IPS-11a (cell line): ENCODE data around the gene USP17L11.
"Not testable (repeated sequence)": the region's sequence is repeated elsewhere in the genome, so short reads cannot be mapped to it uniquely, and the experiment has no call there.

Experiments used
- H3K4me3 ChIP-seq: one replicate; pipeline ENCODE4 v1.5.1; 2013; ENCODE audit warnings: low read depth, low read length, control low read depth

Gene USP17L11

GRCh38 chr4:9215105-9215504 lies at the start of gene USP17L11:
USP17L11 (plus strand) TSS chr4:9215405; CDS start chr4:9215405, 0 bp downstream.
- not testable (repeated sequence) for H3K4me3 ChIP-seq

DNA sequence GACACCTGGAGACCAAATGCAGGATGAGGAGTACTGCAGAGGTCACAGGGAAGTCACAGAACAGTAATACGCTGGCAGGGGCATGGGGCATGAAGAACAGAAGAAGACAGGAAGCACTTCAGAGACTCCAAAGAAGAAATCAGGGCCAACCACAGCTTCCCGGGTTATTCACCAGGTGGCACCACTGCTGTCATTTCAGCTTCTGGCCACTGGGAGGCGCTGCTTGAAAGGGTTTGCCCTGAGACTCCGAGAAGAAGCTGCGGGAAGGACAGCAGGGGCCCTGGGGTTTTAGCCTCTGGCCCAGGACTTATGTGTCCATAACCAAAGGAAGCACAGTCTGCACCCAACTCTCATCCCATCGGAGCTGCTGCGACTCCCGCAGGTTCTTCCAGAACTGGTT lies 49.2 kb upstream of the USP17L11 start:
- H3K4me3 ChIP-seq: not testable (repeated sequence)

GRCh38 chr4:9169791-9170459 lies 45.3 kb upstream of the USP17L11 start, which contains the start of gene FAM90A26:
FAM90A26 (plus strand) TSS chr4:9170409; CDS start chr4:9173173, 2,764 bp downstream.
- not testable (repeated sequence) for H3K4me3 ChIP-seq

DNA sequence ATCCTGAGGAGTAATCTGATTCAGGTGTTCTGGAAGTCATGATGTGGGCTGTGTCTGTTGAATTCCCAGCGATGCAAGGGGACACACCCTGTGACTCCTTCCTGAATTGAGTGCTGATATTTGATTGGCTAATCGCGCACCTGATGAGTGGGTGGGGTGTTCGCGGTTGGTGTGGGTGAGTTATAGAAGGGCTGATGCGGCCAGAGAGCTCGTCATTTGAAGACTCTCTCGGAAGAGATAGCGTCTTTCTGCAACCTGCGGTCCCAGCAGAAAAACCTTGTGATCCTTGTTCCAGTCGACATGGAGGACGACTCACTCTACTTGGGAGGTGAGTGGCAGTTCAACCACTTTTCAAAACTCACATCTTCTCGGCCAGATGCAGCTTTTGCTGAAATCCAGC lies 4.8 kb upstream of the USP17L11 start, which contains the start of gene USP17L10:
Gene USP17L10, plus strand, starts transcription at position 301 of the 400 bp plus-strand sequence. Its CDS starts 0 bp downstream, at position 301.
- H3K4me3 ChIP-seq: not testable (repeated sequence)

DNA sequence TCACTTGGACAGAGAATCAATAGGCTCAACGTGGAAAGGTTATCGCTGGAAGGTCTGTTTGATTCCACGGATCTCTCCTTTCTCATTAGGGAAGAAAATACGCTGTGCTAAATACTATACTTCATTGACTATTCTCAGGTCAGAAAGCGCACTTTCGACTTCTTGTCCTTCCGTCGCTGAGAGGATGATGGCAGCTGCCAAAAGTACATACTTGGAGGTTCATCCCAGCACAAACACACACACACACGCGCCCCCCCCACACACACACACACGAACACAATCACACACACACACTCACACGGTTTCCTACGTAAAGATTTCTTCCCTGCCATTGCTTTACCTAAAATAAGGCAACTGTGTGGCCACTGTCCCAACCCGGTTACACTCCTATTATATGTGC lies 504 bp upstream of the USP17L11 start:
- not testable (repeated sequence) for H3K4me3 ChIP-seq

GRCh38 chr4:9219852-9220251 lies 4.6 kb downstream of the USP17L11 start, which contains the start of gene USP17L12:
USP17L12 (plus strand) TSS chr4:9220152; CDS start chr4:9220152, 0 bp downstream.
- H3K4me3 ChIP-seq: not testable (repeated sequence)

GRCh38 chr4:9224596-9224995 lies 9.4 kb downstream of the USP17L11 start, which contains the start of gene USP17L13:
USP17L13 (plus strand) TSS chr4:9224896; CDS start chr4:9224896, 0 bp downstream.
- H3K4me3 ChIP-seq: not testable (repeated sequence)

GRCh38 chr4:9230249-9230648 lies 15.0 kb downstream of the USP17L11 start:
- not testable (repeated sequence) for H3K4me3 ChIP-seq

- not testable (repeated sequence) for H3K4me3 ChIP-seq
These were observed 18.9 kb downstream of the USP17L11 start, which contains the start of gene USP17L15 for GRCh38 chr4:9234085-9234484. USP17L15 (plus strand) TSS chr4:9234385; CDS start chr4:9234385, 0 bp downstream.

- not testable (repeated sequence) for H3K4me3 ChIP-seq
These were observed 23.3 kb downstream of the USP17L11 start for GRCh38 chr4:9238461-9238860.

GRCh38 chr4:9243579-9243978 lies 28.4 kb downstream of the USP17L11 start, which contains the start of gene USP17L17:
USP17L17 (plus strand) TSS chr4:9243879; CDS start chr4:9243879, 0 bp downstream.
- not testable (repeated sequence) for H3K4me3 ChIP-seq

DNA sequence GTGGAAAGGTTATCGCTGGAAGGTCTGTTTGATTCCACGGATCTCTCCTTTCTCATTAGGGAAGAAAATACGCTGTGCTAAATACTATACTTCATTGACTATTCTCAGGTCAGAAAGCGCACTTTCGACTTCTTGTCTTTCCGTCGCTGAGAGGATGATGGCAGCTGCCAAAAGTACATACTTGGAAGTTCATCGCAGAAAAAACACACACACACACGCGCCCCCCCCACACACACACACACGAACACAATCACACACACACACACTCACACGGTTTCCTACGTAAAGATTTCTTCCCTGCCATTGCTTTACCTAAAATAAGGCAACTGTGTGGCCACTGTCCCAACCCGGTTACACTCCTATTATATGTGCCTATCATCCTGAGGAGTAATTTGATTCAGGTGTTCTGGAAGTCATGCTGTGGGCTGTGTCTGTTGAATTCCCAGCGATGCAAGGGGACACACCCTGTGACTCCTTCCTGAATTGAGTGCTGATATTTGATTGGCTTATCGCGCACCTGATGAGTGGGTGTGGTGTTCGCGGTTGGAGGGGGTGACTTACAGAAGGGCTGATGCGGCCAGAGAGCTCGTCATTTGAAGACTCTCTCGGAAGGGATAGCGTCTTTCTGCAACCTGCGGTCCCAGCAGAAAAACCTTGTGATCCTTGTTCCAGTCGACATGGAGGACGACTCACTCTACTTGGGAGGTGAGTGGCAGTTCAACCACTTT lies 32.9 kb downstream of the USP17L11 start, which contains the start of gene USP17L18:
Gene USP17L18, plus strand, starts transcription at position 678 of the 728 bp plus-strand sequence. Its CDS starts 0 bp downstream, at position 678.
- H3K4me3 ChIP-seq: not testable (repeated sequence)

DNA sequence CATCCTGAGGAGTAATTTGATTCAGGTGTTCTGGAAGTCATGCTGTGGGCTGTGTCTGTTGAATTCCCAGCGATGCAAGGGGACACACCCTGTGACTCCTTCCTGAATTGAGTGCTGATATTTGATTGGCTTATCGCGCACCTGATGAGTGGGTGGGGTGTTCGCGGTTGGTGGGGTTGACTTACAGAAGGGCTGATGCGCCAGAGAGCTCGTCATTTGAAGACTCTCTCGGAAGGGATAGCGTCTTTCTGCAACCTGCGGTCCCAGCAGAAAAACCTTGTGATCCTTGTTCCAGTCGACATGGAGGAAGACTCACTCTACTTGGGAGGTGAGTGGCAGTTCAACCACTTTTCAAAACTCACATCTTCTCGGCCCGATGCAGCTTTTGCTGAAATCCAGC lies 37.9 kb downstream of the USP17L11 start, which contains the start of gene USP17L19:
Gene USP17L19, plus strand, starts transcription at position 301 of the 400 bp plus-strand sequence. Its CDS starts 0 bp downstream, at position 301.
- not testable (repeated sequence) for H3K4me3 ChIP-seq

DNA sequence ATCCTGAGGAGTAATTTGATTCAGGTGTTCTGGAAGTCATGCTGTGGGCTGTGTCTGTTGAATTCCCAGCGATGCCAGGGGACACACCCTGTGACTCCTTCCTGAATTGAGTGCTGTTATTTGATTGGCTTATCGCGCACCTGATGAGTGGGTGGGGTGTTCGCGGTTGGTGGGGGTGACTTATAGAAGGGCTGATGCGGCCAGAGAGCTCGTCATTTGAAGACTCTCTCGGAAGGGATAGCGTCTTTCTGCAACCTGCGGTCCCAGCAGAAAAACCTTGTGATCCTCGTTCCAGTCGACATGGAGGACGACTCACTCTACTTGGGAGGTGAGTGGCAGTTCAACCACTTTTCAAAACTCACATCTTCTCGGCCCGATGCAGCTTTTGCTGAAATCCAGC lies 42.6 kb downstream of the USP17L11 start, which contains the start of gene USP17L20:
Gene USP17L20, plus strand, starts transcription at position 301 of the 400 bp plus-strand sequence. Its CDS starts 0 bp downstream, at position 301.
- not testable (repeated sequence) for H3K4me3 ChIP-seq

DNA sequence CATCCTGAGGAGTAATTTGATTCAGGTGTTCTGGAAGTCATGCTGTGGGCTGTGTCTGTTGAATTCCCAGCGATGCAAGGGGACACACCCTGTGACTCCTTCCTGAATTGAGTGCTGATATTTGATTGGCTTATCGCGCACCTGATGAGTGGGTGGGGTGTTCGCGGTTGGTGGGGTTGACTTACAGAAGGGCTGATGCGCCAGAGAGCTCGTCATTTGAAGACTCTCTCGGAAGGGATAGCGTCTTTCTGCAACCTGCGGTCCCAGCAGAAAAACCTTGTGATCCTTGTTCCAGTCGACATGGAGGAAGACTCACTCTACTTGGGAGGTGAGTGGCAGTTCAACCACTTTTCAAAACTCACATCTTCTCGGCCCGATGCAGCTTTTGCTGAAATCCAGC lies 47.4 kb downstream of the USP17L11 start, which contains the start of gene USP17L21:
Gene USP17L21, plus strand, starts transcription at position 301 of the 400 bp plus-strand sequence. Its CDS starts 0 bp downstream, at position 301.
- H3K4me3 ChIP-seq: not testable (repeated sequence)
